Nephron progenitor cell (in vitro differentiated cells): ENCODE results near the gene TCERG1L.

Experiments used
- DNase-seq: peaks from one replicate; pipeline ENCODE4 v3.0.0; 2021
- H3K27ac Mint-ChIP-seq: 2 replicates; pipeline ENCODE4 v1.8.0; 2021; ENCODE audit warnings: mild to moderate bottlenecking, moderate library complexity, mixed read lengths
- H3K27me3 Mint-ChIP-seq: 2 replicates; pipeline ENCODE4 v1.8.0; 2021; ENCODE audit warnings: mild to moderate bottlenecking, low read depth, mixed read lengths; ENCODE audit not compliant: poor library complexity
- H3K36me3 Mint-ChIP-seq: 2 replicates; pipeline ENCODE4 v1.8.0; 2021; ENCODE audit warnings: low read depth, mixed read lengths
- H3K4me1 Mint-ChIP-seq: 2 replicates; pipeline ENCODE4 v1.8.0; 2021; ENCODE audit warnings: mixed read lengths
- H3K4me3 Mint-ChIP-seq: 2 replicates; pipeline ENCODE4 v1.8.0; 2021; ENCODE audit warnings: mild to moderate bottlenecking, moderate library complexity, mixed read lengths
- H3K9me3 Mint-ChIP-seq: 2 replicates; pipeline ENCODE4 v1.8.0; 2021; ENCODE audit warnings: mild to moderate bottlenecking, moderate library complexity, mixed read lengths
- CTCF ChIP-seq: fragments of 200-600 bp; sonication (generic); IDR thresholded peaks from 2 replicates; pipeline ENCODE4 v1.5.0; 2021; ENCODE audit warnings: antibody characterized with exemption

The TCERG1L gene

GRCh38 chr10:131049016-131049415 is 262.5 kb downstream of the TCERG1L start:
- peaks cover 27% of the 10 kb centered on the region for H3K4me1 Mint-ChIP-seq
- DNase-seq = no peak
- H3K4me3 Mint-ChIP-seq = no peak overlapping the region
- H3K27ac Mint-ChIP-seq = no peak overlapping the region
- H3K9me3 Mint-ChIP-seq = peaks cover 31% of the 10 kb centered on the region
- TF ChIP-seq CTCF = no peak
- no peaks in the 10 kb centered on the region for H3K36me3 Mint-ChIP-seq
- H3K27me3 Mint-ChIP-seq = peaks cover 72% of the 10 kb centered on the region

- Mint-ChIP-seq H3K27ac (no peak overlapping the region), H3K27me3 (peaks cover 72% of the 10 kb centered on the region), H3K4me3 (no peak overlapping the region), H3K4me1 (peaks cover 27% of the 10 kb centered on the region), H3K36me3 (no peaks in the 10 kb centered on the region), H3K9me3 (peaks cover 31% of the 10 kb centered on the region)
- TF ChIP-seq CTCF = no peak
- DNase-seq = no peak
These were observed 262.9 kb downstream of the TCERG1L start for GRCh38 chr10:131048606-131049005.

GRCh38 chr10:131047501-131047900 is 264.0 kb downstream of the TCERG1L start:
- Mint-ChIP-seq H3K9me3 (peaks cover 27% of the 10 kb centered on the region), H3K4me3 (no peak overlapping the region), H3K27ac (no peak overlapping the region), H3K27me3 (peaks cover 75% of the 10 kb centered on the region), H3K36me3 (no peaks in the 10 kb centered on the region), H3K4me1 (peaks cover 22% of the 10 kb centered on the region)
- no peak for DNase-seq
- TF ChIP-seq CTCF = no peak

- TF ChIP-seq CTCF = no peak
- Mint-ChIP-seq H3K9me3 (peaks cover 22% of the 10 kb centered on the region), H3K4me1 (peaks cover 16% of the 10 kb centered on the region), H3K27me3 (peaks cover 73% of the 10 kb centered on the region), H3K36me3 (no peaks in the 10 kb centered on the region), H3K4me3 (no peak overlapping the region), H3K27ac (no peak overlapping the region)
- no peak for DNase-seq
These were observed 265.3 kb downstream of the TCERG1L start for GRCh38 chr10:131046194-131046593.

- no peak for TF ChIP-seq CTCF
- peaks cover 23% of the 10 kb centered on the region for H3K9me3 Mint-ChIP-seq
- no peak overlapping the region for H3K4me3 Mint-ChIP-seq
- no peaks in the 10 kb centered on the region for H3K36me3 Mint-ChIP-seq
- no peak overlapping the region for H3K27ac Mint-ChIP-seq
- H3K27me3 Mint-ChIP-seq = peaks cover 60% of the 10 kb centered on the region
- no peak for DNase-seq
- H3K4me1 Mint-ChIP-seq = peaks cover 12% of the 10 kb centered on the region
These were observed 267.0 kb downstream of the TCERG1L start for GRCh38 chr10:131044379-131045111.
